ENCODE measurements around the gene GSTM4. TPM values are rescaled to one million over a fixed set of nuclear protein-coding genes. Genes with fewer than 3 reads are reported as not detected.
A peak's percentile ranks its signal among the peaks of the same experiment; 100 is the strongest.

The GSTM4 gene
- total and polyA plus RNA-seq, 2 donors (not counting 1 experiment from before 2014, with no cell fraction given): 28.6 to 56.5 TPM

DNA sequence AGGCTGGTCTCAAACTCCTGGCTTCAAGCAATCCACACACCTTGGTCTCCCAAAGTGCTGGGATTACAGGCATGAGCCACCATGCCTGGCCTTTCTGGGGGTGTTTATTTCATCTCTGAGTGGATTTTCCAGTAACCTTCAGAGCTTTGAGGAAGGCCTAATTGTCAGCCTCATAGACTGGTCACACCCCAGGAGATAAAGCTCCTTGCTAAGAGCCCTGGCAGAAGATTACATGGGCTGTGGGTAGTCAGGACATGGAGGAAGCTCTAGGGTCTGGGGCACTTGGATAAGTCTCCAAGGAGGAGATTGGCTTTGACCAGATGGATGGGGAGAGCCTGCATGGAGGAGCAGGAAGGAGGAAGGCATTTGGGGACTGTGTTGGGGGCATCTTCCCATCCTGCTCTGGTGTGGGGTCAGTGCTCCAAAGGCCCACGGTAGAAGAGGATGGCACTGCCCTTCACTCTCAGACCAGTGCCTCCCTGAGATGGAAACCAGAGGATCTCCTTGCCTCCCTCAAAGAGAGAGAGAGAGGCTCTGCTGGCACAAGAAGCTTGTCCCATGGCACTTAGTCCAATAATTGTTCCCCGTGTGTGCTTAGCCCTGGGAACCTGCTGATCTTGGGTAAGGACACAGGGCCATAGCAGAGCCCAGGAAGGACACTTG, 14.7 kb upstream of the GSTM4 start:
- Histone ChIP-seq H3K4me1 (ENCODE audit: control insufficient read depth in 2 of 2, insufficient read depth in 2 of 2, low read length in 2 of 2) (peaks cover 4 to 14% of the 10 kb centered on the region in 2 donors), H3K4me3 (ENCODE audit: control extremely low read depth in 1 of 5, extremely low read depth in 1 of 5, insufficient read depth in 1 of 5, low read depth in 2 of 5, low read length in 4 of 5) (no peak overlapping the region), H4K20me1 (ENCODE audit: control insufficient read depth, insufficient read depth, low read length, poor library complexity, severe bottlenecking) (no peaks in the 10 kb centered on the region), H3K27me3 (replicated peaks in 1 of 4; ENCODE audit: control extremely low read depth in 1 of 4, control insufficient read depth in 3 of 4, insufficient read depth in 4 of 4, low read length in 3 of 4) (peaks cover 0 to 2% (median 0%) of the 10 kb centered on the region in 4 experiments), H3K9me3 (ENCODE audit: control extremely low read depth in 1 of 3, control insufficient read depth in 2 of 3, insufficient read depth in 1 of 3, low read length in 2 of 3) (no peaks in the 10 kb centered on the region), H3K79me2 (ENCODE audit: control insufficient read depth, insufficient read depth, low read length) (no peaks in the 10 kb centered on the region), H3K36me3 (replicated peaks in 1 of 2; ENCODE audit: control extremely low read depth in 1 of 2, control insufficient read depth in 1 of 2, extremely low read depth in 1 of 2, insufficient read depth in 2 of 2, low read length in 1 of 2) (no peaks in the 10 kb centered on the region), H3K27ac (ENCODE audit: low read length in 2 of 2) (no peak overlapping the region), H3K9ac (ENCODE audit: low read length) (no peak overlapping the region), H3K4me2 (replicated peaks; ENCODE audit: low read depth, low read length, poor library complexity, severe bottlenecking) (no peak overlapping the region), H2AFZ (ENCODE audit: insufficient read depth, low read depth, low read length, poor library complexity, severe bottlenecking) (no peak overlapping the region)
- Mint-ChIP-seq H3K4me3 (no peak overlapping the region), H3K27ac (no peak overlapping the region), H3K9me3 (ENCODE audit: insufficient read depth) (no peaks in the 10 kb centered on the region), H3K27me3 (peaks cover 4% of the 10 kb centered on the region), H3K4me1 (peaks cover 13% of the 10 kb centered on the region)
- no peak for ATAC-seq (ENCODE audit: low read depth)
- intact Hi-C loops (cut with micrococcal nuclease): no loop called here
- CTCF ChIA-PET: interaction anchor here (0.5 to 16.5 kb wide), 37 partner anchors 10 to 782 kb away, joined by 3 to 276 read pairs (median 8); partner anchors contain the start of genes AHCYL1, AMPD2, GNAI3 and GNAT2
- DNase-seq: peak; percentile 7
- POLR2A ChIA-PET: interaction anchor here (0.6 to 1.5 kb wide), 3 partner anchors 93 to 370 kb away, joined by 3 to 8 read pairs (median 6); partner anchors contain the start of gene GNAI3
- 82% methylated on average over 2 of the region's 2 CpGs for WGBS (ENCODE audit: insufficient coverage)
- TF ChIP-seq CTCF (IDR thresholded peaks at IDR 0.05) (no peak), EZH2 (IDR thresholded peaks at IDR 0.05; ENCODE audit: borderline replicate concordance, insufficient read depth, low read depth, low read length, poor library complexity, severe bottlenecking) (no peak)

GRCh38 chr1:109641861-109642260, 14.0 kb upstream of the GSTM4 start:
- Mint-ChIP-seq H3K27ac (no peak overlapping the region), H3K4me1 (peaks cover 13% of the 10 kb centered on the region), H3K4me3 (no peak overlapping the region), H3K9me3 (ENCODE audit: insufficient read depth) (no peaks in the 10 kb centered on the region), H3K27me3 (peaks cover 4% of the 10 kb centered on the region)
- H3K9ac ChIP-seq (ENCODE audit: low read length): no peak overlapping the region
- ATAC-seq (ENCODE audit: low read depth) (no peak), DNase-seq (no peak)
- no peak overlapping the region for H3K27ac ChIP-seq (ENCODE audit: low read length in 2 of 2)
- CTCF ChIA-PET: interaction anchor here (0.5 to 16.5 kb wide), 17 partner anchors 9 to 782 kb away, joined by 3 to 276 read pairs (median 25); partner anchors contain the start of genes AHCYL1, AMPD2, GNAT2 and GPR61
- H3K4me1 ChIP-seq (ENCODE audit: control insufficient read depth in 2 of 2, insufficient read depth in 2 of 2, low read length in 2 of 2): peaks cover 4 to 14% of the 10 kb centered on the region in 2 donors
- no peak overlapping the region for H2AFZ ChIP-seq (ENCODE audit: insufficient read depth, low read depth, low read length, poor library complexity, severe bottlenecking)
- no peak overlapping the region for H3K4me3 ChIP-seq (ENCODE audit: control extremely low read depth in 1 of 5, extremely low read depth in 1 of 5, insufficient read depth in 1 of 5, low read depth in 2 of 5, low read length in 4 of 5)
- H3K27me3 ChIP-seq (replicated peaks in 1 of 4; ENCODE audit: control extremely low read depth in 1 of 4, control insufficient read depth in 3 of 4, insufficient read depth in 4 of 4, low read length in 3 of 4): peaks cover 0 to 2% (median 0%) of the 10 kb centered on the region in 4 experiments
- H3K9me3 ChIP-seq (ENCODE audit: control extremely low read depth in 1 of 3, control insufficient read depth in 2 of 3, insufficient read depth in 1 of 3, low read length in 2 of 3): no peaks in the 10 kb centered on the region
- TF ChIP-seq EZH2 (IDR thresholded peaks at IDR 0.05; ENCODE audit: borderline replicate concordance, insufficient read depth, low read depth, low read length, poor library complexity, severe bottlenecking): no peak
- no peak for TF ChIP-seq CTCF (IDR thresholded peaks at IDR 0.05)
- 60% methylated on average over 1 of the region's 2 CpGs for WGBS (ENCODE audit: insufficient coverage)
- H3K4me2 ChIP-seq (replicated peaks; ENCODE audit: low read depth, low read length, poor library complexity, severe bottlenecking): no peak overlapping the region
- POLR2A ChIA-PET: no interaction called here
- H3K79me2 ChIP-seq (ENCODE audit: control insufficient read depth, insufficient read depth, low read length): no peaks in the 10 kb centered on the region
- intact Hi-C loops (cut with micrococcal nuclease): loop anchor here (2.0 kb wide), 1 partner anchor 45 kb away; the partner anchor contains the start of gene GSTM1
- no peaks in the 10 kb centered on the region for H3K36me3 ChIP-seq (replicated peaks in 1 of 2; ENCODE audit: control extremely low read depth in 1 of 2, control insufficient read depth in 1 of 2, extremely low read depth in 1 of 2, insufficient read depth in 2 of 2, low read length in 1 of 2)
- no peaks in the 10 kb centered on the region for H4K20me1 ChIP-seq (ENCODE audit: control insufficient read depth, insufficient read depth, low read length, poor library complexity, severe bottlenecking)

All from B cell (primary cell).